GM18909 (cell line): Measurements from ENCODE around the gene KRT75.

Source experiments
- ATAC-seq: cut with Tn5 transposase; IDR thresholded peaks from one replicate; pipeline ENCODE4 v1.9.1; 2021; ENCODE audit warnings: mild to moderate bottlenecking; ENCODE audit not compliant: unreplicated experiment, poor library complexity

Gene KRT75

GRCh38 chr12:52396656-52397055 is 37.5 kb downstream of the KRT75 start:
- no peak for ATAC-seq

- no peak for ATAC-seq
These were observed 38.3 kb downstream of the KRT75 start for GRCh38 chr12:52395761-52396434.

- ATAC-seq = no peak
These were observed 39.2 kb downstream of the KRT75 start for GRCh38 chr12:52394836-52395405.

- ATAC-seq = no peak
These were observed 41.6 kb downstream of the KRT75 start for GRCh38 chr12:52392465-52393007.

GRCh38 chr12:52391618-52392002 is 42.6 kb downstream of the KRT75 start:
- no peak for ATAC-seq

DNA sequence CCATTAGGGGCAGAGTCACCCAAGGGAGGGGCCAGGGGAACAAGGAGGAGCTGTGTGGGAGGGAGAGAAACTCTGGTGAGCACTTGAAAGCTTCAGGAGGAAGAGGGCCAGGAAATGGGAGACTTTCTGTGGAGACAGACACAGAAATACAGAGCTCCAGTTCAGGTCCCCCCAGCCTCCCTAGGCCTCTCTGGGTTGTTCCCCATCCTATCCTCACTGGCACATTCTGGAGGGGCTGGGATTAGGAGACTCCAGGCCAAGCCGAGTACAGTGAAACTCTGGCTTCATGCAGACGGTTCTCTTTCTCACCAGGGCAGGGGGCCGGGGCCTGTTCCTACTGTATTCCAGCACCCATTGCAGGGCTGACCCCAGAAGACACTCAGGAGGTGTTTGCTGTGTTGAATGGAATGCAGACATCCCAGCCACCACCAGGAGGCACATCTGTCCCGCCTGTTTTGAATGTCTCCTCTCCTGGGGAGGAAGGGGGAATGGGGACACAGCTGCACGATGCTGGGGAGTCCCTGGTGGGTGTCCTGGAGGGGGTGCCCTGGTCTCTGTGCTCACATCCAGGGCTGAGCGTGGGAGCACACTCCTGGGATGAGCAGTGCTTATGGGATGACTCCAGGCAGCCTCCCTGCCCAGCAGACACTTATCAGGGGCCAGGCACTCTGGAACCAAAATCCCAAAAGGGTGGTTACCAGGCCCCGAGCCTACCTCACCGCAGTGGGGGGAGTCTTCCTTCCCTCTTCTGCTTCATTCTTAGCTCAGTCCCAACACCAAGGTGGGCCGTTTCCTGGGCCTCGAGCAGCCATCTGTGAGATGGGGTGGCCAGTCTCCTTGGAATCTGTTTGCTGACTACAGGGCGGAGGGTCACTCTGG is 43.2 kb downstream of the KRT75 start:
- no peak for ATAC-seq

DNA sequence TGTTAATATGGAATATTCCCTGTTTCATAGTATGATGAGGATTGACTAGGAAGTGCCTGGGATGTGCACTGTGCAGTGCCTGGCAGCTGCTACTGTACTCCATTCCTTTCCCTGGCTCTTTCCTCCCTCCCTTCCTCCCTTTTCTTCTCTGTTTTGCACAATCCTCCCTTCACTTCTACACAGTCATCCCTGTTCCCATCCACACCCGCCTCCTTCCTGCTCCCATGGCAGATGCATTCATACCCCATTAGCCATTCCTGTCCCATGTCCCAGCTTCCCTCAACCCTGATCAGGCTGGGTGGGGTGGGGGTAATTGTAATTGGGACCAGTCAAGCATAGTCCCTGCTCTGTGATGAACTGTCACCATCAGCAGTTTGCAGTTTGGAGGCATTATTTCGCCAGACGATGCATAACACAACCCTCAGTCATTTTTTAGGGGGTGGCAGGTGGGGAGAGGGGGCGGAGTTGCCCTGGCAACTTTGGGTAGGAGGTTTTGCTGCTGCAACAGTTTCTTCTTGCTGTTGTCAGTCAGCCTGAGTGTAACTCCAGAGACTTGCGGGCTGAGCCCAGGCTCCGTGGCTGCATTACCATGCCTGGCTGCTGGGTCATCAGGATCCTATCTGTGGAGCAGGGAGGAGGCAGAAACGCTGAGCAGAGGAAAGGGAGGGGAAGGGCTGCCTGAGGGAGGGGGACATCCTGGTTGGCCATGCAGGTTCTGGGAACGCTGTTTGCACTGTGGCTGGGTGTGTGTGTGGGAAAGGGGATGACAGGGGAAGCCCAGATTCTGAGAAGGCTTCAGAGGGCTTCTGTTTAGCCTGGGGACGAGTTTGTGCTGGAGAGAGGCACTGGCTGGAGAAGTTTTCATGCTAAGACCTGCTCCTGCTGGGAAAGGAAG is 44.6 kb downstream of the KRT75 start:
- no peak for ATAC-seq

- no peak for ATAC-seq
These were observed 46.3 kb downstream of the KRT75 start for GRCh38 chr12:52387859-52388258.

- ATAC-seq = no peak
These were observed 48.9 kb downstream of the KRT75 start, which contains the start of gene KRT84 for GRCh38 chr12:52385226-52385702. TSS of gene KRT84 (minus strand) at chr12:52385652. CDS start at chr12:52385585, 67 bp downstream.

DNA sequence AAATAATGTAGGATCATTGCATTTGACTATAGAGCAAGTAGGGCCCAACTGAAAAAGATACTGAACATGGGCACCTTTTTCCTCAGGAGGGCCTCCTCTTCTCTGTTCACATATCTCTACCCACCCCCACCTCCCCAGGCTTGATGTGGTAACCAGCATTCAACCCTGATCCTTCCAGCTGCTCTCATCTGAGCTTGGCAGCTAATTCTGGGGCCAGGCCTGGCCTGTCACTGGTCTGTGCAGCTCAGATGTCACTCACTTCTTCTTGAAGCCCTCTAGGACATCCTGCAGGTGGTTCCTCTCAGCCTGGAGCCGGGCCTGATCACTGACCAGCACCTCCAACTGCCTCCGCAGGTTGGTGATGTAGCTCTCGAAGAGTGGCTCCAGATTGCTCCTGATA is 50.8 kb downstream of the KRT75 start:
- no peak for ATAC-seq

DNA sequence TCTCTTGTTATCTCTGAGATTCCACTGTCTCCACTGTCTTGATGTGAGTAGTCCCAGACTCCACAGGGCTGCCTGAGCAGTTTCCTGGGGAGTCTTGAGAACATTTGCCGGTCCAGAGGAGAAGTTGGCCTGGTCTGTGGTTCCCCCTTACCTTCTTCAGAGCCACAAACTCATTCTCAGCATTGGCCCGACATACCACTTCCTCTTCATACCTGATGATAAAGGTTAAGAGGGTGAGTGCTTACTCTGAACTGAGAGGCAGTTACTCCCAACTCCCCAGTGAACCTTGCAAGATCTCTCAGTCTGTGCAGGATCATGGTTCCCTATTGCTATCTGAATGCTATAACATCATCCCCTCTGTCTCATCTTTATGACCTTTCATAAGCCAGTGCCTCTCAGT is 51.3 kb downstream of the KRT75 start:
- ATAC-seq = no peak

DNA sequence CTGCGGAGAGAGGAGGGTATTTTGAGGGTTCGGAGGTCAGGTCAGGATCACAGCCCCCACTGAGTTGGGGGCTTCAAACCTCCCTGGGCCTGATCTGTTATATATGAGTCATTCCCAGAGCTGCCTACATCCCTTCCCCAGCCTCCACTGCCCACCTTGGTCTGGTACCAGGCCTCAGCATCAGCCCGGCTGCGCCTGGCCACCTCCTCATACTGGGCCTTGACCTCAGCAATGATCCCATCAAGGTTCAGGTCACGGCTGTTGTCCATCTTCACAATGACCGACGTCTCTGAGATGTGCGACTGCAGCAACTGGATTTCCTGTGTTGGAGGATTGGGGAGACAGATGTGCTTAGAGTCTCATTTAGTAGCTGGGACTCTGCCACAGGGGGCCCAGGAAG is 53.0 kb downstream of the KRT75 start:
- ATAC-seq = no peak

DNA sequence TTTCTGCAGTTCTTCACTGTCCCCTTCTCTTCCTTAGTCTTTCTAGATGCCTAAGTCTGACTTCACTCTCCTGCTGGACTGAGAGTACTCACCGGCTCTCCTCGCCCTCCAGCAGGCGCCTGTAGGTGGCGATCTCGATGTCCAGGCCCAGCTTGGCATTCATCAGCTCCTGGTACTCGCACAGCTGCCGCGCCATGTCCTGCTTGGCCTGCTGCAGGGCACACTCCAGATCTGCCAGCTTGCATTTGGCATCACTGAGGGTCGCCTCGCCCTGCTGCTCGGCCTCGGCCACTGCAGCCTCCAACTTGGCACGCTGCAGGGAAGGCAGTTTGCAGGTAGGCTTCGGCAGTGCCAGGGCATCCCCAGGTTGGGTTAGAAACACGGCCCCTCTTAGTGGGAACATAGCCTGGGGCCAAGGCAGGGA is 53.9 kb downstream of the KRT75 start:
- ATAC-seq = no peak

GRCh38 chr12:52379536-52379935 is 54.6 kb downstream of the KRT75 start:
- ATAC-seq = no peak

DNA sequence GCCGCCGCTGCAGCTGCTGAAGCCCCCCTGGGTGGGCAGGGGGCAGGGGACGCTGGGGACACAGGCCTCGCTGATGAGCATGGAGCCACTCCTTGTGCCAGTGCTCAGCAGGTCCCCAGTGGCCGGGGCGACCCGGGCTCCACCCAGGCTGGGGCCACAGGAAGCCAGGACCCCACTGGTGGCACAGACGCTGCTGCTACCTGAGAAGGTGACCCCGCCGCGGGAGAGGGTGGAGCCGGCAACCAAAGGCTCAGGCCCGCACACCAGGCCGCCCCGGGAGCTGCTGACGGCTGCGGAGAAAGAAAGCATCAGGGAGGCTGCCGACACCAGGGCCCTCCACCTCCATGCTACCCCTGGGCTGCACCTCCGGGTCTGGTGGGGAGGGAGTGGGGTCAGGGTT is 56.1 kb downstream of the KRT75 start:
- ATAC-seq = no peak

GRCh38 chr12:52377266-52377665 is 56.9 kb downstream of the KRT75 start:
- no peak for ATAC-seq
